Left renal pelvis (tissue), 4 donors: ENCODE data around the gene FCAR. TPM values are rescaled to one million over a fixed set of nuclear protein-coding genes. Genes with fewer than 3 reads are reported as not detected.
"Not testable (repeated sequence)": the region's sequence is repeated elsewhere in the genome, so short reads cannot be mapped to it uniquely, and the experiment has no call there.

ENCODE experiments used
- DNase-seq, 4 donors: peaks; one replicate each; pipeline ENCODE4 v3.0.0-alpha.2; 2013; ENCODE audit warnings: low read depth in 4 of 4, low spot score in 3 of 4
- polyA plus RNA-seq, 4 donors: library from polyadenylated mRNA; unstranded; fragments of 120-200 nt; gene quantifications; one replicate each; pipeline ENCODE4 v1.2.1, GENCODE V29; 2013; ENCODE audit not compliant: insufficient read length in 4 of 4

The FCAR gene
- polyA plus RNA-seq, 4 donors = 0.23 to 0.67 (median 0.46) TPM

GRCh38 chr19:54893406-54893805 is 19.4 kb downstream of the FCAR start:
- DNase-seq = no peak

GRCh38 chr19:54894106-54894505 is 20.1 kb downstream of the FCAR start:
- not testable (repeated sequence) for DNase-seq

DNA sequence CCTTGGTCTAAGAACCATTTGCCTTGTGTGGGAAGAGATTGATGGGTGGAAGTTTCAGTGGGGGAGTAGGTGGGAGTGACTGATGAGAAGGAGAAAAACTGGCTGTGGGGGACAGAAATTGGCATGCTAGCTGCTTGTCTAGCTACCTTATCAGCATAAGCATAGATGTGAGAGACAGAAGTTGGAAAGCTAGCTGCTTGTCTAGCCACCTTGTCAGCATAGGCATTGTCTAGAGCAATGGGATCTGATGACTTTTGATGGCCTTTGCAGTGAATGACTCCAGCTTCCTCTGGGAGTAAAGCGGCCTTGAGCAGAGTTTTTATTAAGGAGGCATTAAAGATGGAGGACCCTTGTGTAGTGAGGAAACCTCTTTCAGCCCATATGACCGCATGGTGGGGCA is 22.0 kb downstream of the FCAR start:
- no peak for DNase-seq

DNA sequence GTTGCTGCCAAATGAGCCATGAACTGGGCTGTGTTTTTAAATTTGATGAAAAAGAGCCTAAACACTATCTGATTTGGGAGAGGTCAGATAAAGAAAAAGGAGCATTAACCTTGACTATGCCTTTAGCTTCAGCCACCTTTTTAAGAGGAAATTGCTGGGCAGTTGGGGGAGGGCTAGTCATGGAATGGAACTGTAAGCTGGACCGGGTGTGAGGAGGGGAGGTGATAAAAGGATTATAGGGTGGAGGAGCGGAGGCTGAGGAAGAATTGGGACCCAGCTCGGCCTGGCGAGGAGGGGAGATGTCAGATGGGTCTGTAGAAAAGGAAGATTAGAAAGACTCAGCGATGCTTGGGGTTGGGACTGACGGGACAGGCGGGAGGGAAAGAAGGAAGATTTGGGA is 24.6 kb downstream of the FCAR start:
- not testable (repeated sequence) for DNase-seq

- DNase-seq = not testable (repeated sequence)
These were observed 25.6 kb downstream of the FCAR start for GRCh38 chr19:54899646-54900045.

GRCh38 chr19:54901153-54901552 is 27.1 kb downstream of the FCAR start:
- not testable (repeated sequence) for DNase-seq

- no peak for DNase-seq
These were observed 28.0 kb downstream of the FCAR start for GRCh38 chr19:54902061-54902460.

GRCh38 chr19:54903303-54903702 is 29.3 kb downstream of the FCAR start:
- no peak for DNase-seq

GRCh38 chr19:54904261-54904660 is 30.2 kb downstream of the FCAR start:
- not testable (repeated sequence) for DNase-seq

- no peak for DNase-seq
These were observed 31.4 kb downstream of the FCAR start for GRCh38 chr19:54905421-54905802.

DNA sequence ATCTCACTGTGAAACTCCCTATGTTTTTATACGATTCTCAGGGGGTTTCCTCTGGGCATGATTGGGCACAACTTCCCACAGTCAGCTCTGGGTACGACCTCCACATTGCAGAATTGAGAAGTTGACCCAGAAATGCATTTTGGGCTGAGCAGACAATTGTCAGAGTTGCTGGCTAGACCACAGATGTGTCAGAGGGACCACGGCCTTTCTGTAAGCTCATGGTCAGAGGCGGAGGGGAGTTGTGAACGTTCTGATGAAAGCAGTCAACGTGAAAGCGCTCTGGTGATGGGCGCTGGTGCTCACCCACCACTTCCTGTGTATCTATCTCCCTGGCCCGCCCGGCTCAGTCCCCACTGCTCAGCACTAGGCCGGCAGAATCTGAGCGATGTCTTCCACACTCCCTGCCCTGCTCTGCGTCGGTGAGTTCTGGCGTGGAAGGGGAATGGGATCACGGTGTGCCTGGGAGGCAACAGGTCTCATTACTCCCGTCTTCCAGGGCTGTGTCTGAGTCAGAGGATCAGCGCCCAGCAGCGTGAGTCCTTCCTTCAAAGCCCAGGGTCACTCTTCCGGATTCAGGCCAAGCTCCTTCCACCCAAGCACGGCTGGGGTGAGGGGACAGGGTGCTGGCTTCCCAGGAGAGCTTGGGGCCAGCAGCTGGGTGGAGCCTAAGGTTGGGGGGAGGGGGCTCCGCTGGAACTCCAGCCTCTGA is 31.9 kb downstream of the FCAR start, which contains the start of gene NCR1:
Gene NCR1 (plus strand): TSS at position 346 of the 709 bp plus-strand sequence. CDS start 40 bp downstream, at position 386.
- no peak for DNase-seq

- DNase-seq = no peak
These were observed 32.8 kb downstream of the FCAR start for GRCh38 chr19:54906819-54907218.

GRCh38 chr19:54907899-54908298 is 33.9 kb downstream of the FCAR start:
- DNase-seq = not testable (repeated sequence)

DNA sequence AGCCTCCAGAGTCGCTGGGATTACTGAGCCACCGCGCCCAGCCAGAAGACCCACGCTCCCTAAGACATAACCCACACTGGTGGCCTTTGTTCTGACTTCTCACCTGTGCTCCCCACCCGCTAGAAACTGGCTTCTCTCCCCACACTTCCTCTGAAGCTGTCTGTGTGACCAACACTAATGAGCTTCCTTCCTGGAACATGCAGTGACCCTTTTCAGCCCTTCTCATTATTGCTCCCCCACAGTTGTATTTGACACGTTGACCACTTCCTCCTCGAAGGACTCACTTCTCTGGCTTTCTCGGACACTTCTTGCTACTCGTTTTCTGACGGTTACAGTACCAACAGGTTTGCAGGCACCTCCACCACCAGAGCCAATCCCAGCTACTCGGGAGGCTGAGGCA is 42.8 kb downstream of the FCAR start:
- DNase-seq = no peak

DNA sequence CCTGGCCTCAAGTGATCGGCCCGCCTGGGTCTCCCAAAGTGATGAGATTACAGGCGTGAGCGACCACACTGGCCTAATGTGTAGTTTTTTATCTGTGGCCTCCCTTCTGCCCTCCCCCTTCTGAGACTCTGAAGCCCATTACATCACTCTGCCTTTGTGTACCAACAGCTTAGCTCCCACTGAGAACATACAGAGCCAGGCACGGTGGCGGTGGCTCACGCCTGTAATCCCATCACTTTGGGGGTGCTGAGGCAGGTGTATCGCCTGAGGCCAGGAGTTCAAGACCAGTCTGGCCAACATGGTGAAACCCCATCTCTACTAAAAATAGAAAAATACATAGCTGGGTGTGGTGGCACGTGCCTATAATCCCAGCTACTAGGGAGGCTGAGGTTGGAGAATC is 44.5 kb downstream of the FCAR start:
- no peak for DNase-seq

GRCh38 chr19:54919646-54920563 is 45.9 kb downstream of the FCAR start:
- DNase-seq = not testable (repeated sequence)

GRCh38 chr19:54921082-54921481 is 47.0 kb downstream of the FCAR start:
- no peak for DNase-seq

- DNase-seq = no peak
These were observed 49.2 kb downstream of the FCAR start for GRCh38 chr19:54923276-54923675.

DNA sequence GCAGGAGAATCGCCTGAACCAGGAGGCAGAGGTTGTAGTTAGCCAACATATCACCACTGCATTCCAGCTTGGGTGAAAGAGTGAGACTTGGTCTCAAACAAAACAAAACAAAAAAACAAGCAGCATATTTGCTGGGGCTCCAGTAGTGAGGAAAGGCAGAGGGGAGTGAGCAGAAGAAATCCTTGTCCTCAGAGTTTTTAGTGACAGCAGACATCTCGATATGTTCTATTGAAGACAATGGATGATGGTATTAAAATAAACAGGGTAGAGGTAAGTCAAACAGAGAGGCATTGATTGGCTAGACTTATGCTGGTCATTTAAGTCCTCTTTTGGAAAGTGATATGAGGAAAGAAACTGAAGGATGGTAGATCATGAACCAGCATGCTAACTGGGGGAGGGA is 54.3 kb downstream of the FCAR start:
- no peak for DNase-seq

- no peak for DNase-seq
These were observed 63.9 kb downstream of the FCAR start for GRCh38 chr19:54937926-54938325.

DNA sequence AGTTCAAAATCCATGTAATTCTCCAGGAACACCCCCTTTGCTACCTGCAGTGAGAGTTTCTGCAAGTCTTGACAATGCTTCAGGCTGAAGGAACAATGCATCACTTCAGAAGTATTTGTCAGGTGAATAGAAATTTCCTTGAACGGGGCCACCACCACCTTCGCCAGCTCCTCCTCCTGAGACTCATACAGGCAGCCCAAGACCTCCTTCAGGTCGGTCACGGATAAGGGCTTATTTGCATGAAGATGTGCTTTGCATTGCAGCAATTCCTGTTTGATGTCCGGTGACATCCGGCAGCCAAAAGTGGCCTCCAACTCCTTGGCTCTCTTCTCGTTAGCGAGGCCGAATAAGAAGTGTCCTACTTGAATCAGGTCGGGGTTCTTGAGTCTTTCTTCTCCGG is 64.9 kb downstream of the FCAR start:
- no peak for DNase-seq

- DNase-seq = not testable (repeated sequence)
These were observed 65.5 kb downstream of the FCAR start for GRCh38 chr19:54939538-54939937.
